ENCODE data around the gene PARM1. TPM values are rescaled to one million over a fixed set of nuclear protein-coding genes. Genes with fewer than 3 reads are reported as not detected.

The PARM1 gene
- total RNA-seq, 1 donor: 0.63 TPM

GRCh38 chr4:74897386-74897785 is 35.5 kb upstream of the PARM1 start:
- no peak for TF ChIP-seq CTCF (IDR thresholded peaks at IDR 0.05; ENCODE audit: insufficient read depth, low read length)
- DNase-seq (ENCODE audit: low read depth): no peak
- H3K4me3 ChIP-seq (ENCODE audit: low read depth, low read length): no peak overlapping the region

GRCh38 chr4:74900862-74901261 is 32.1 kb upstream of the PARM1 start:
- H3K4me3 ChIP-seq (ENCODE audit: low read depth, low read length): no peak overlapping the region
- DNase-seq (ENCODE audit: low read depth): no peak
- no peak for TF ChIP-seq CTCF (IDR thresholded peaks at IDR 0.05; ENCODE audit: insufficient read depth, low read length)

GRCh38 chr4:74904509-74905065 is 28.3 kb upstream of the PARM1 start:
- TF ChIP-seq CTCF (IDR thresholded peaks at IDR 0.05; ENCODE audit: insufficient read depth, low read length): no peak
- no peak for DNase-seq (ENCODE audit: low read depth)
- no peak overlapping the region for H3K4me3 ChIP-seq (ENCODE audit: low read depth, low read length)

GRCh38 chr4:74906771-74907170 is 26.1 kb upstream of the PARM1 start:
- DNase-seq (ENCODE audit: low read depth): no peak
- TF ChIP-seq CTCF (IDR thresholded peaks at IDR 0.05; ENCODE audit: insufficient read depth, low read length): no peak
- H3K4me3 ChIP-seq (ENCODE audit: low read depth, low read length): no peak overlapping the region

GRCh38 chr4:74919783-74920182 is 13.1 kb upstream of the PARM1 start:
- H3K4me3 ChIP-seq (ENCODE audit: low read depth, low read length): no peak overlapping the region
- no peak for TF ChIP-seq CTCF (IDR thresholded peaks at IDR 0.05; ENCODE audit: insufficient read depth, low read length)
- DNase-seq (ENCODE audit: low read depth): no peak

- TF ChIP-seq CTCF (IDR thresholded peaks at IDR 0.05; ENCODE audit: insufficient read depth, low read length): no peak
Measured at GRCh38 chr4:74920704-74921103, 12.2 kb upstream of the PARM1 start.

GRCh38 chr4:74921490-74921889 is 11.4 kb upstream of the PARM1 start:
- no peak for TF ChIP-seq CTCF (IDR thresholded peaks at IDR 0.05; ENCODE audit: insufficient read depth, low read length)
- no peak overlapping the region for H3K4me3 ChIP-seq (ENCODE audit: low read depth, low read length)
- no peak for DNase-seq (ENCODE audit: low read depth)

More at GRCh38 chr4:74920704-74921103, 12.2 kb upstream of the PARM1 start:
- DNase-seq (ENCODE audit: low read depth): no peak
- H3K4me3 ChIP-seq (ENCODE audit: low read depth, low read length): no peak overlapping the region

All from fibroblast of the aortic adventitia (primary cell).